Osteoblast (primary cell): ENCODE measurements around the gene UQCRFS1. TPM values are rescaled to one million over a fixed set of nuclear protein-coding genes. Genes with fewer than 3 reads are reported as not detected.

Experiments used
- DNase-seq: peaks from one replicate; pipeline ENCODE4 v3.0.0; 2011; ENCODE audit warnings: low spot score, mixed read lengths; ENCODE audit not compliant: insufficient read length; ENCODE audit errors: missing footprints
- H2AFZ ChIP-seq: 2 replicates; pipeline ENCODE4 v1.6.0; 2011; ENCODE audit warnings: mild to moderate bottlenecking, low read length
- H3K27ac ChIP-seq: 2 replicates; pipeline ENCODE4 v1.5.1; 2011; ENCODE audit warnings: mild to moderate bottlenecking, low read depth, low read length, moderate library complexity
- H3K27me3 ChIP-seq: 2 replicates; pipeline ENCODE4 v1.6.0; 2012; ENCODE audit warnings: mild to moderate bottlenecking, control low read depth, inconsistent platforms, low read length, moderate library complexity; ENCODE audit not compliant: insufficient read depth
- H3K36me3 ChIP-seq: 2 replicates; pipeline ENCODE4 v1.5.1; 2011; ENCODE audit warnings: mild to moderate bottlenecking, low read length, control low read depth, moderate library complexity; ENCODE audit not compliant: insufficient read depth
- H3K4me1 ChIP-seq: 2 replicates; pipeline ENCODE4 v1.5.1; 2011; ENCODE audit warnings: mild to moderate bottlenecking, low read length, control low read depth, moderate library complexity; ENCODE audit not compliant: insufficient read depth
- H3K4me2 ChIP-seq: 2 replicates; pipeline ENCODE4 v1.6.0; 2011; ENCODE audit warnings: mild to moderate bottlenecking, low read length; ENCODE audit not compliant: insufficient read depth
- H3K4me3 ChIP-seq: fragments of 200-600 bp; sonication (generic); 3 replicates; pipeline ENCODE4 v1.5.1; 2012; ENCODE audit warnings: mild to moderate bottlenecking, low read length, inconsistent platforms; ENCODE audit not compliant: insufficient read depth
- H3K79me2 ChIP-seq: 2 replicates; pipeline ENCODE4 v1.6.0; 2012; ENCODE audit warnings: mild to moderate bottlenecking, low read length, control low read depth, inconsistent platforms; ENCODE audit not compliant: insufficient read depth
- H3K9me3 ChIP-seq: 2 replicates; pipeline ENCODE4 v1.5.1; 2011; ENCODE audit warnings: low read depth, low read length, control low read depth
- H4K20me1 ChIP-seq: 2 replicates; pipeline ENCODE4 v1.6.0; 2012; ENCODE audit warnings: mild to moderate bottlenecking, low read length, control low read depth; ENCODE audit not compliant: insufficient read depth
- CTCF ChIP-seq: IDR thresholded peaks from 2 replicates; pipeline ENCODE4 v1.5.1; 2011; ENCODE audit warnings: mild to moderate bottlenecking, low read depth, low read length, moderate library complexity; ENCODE audit errors: extremely low read depth
- total RNA-seq: library from RNA; depleted of rRNA; stranded (reverse); fragments of >200 nt; gene quantifications from 2 replicates; pipeline ENCODE4 v1.2.3, GENCODE V29; 2012

UQCRFS1 gene
- total RNA-seq, 1 donor, result 31.8 TPM

GRCh38 chr19:29172302-29172701 lies 40.6 kb downstream of the UQCRFS1 start:
- Histone ChIP-seq H3K27ac (no peak overlapping the region), H3K4me3 (no peak overlapping the region), H2AFZ (no peak overlapping the region), H3K27me3 (no peaks in the 10 kb centered on the region), H3K36me3 (no peaks in the 10 kb centered on the region), H3K4me1 (no peaks in the 10 kb centered on the region), H3K79me2 (no peaks in the 10 kb centered on the region), H3K9me3 (no peaks in the 10 kb centered on the region), H3K4me2 (no peak overlapping the region), H4K20me1 (no peaks in the 10 kb centered on the region)
- no peak for TF ChIP-seq CTCF
- DNase-seq, result no peak

GRCh38 chr19:29171525-29171924 lies 41.4 kb downstream of the UQCRFS1 start:
- Histone ChIP-seq H2AFZ (no peak overlapping the region), H4K20me1 (no peaks in the 10 kb centered on the region), H3K79me2 (no peaks in the 10 kb centered on the region), H3K9me3 (no peaks in the 10 kb centered on the region), H3K36me3 (no peaks in the 10 kb centered on the region), H3K27ac (no peak overlapping the region), H3K4me2 (no peak overlapping the region), H3K4me1 (no peaks in the 10 kb centered on the region), H3K4me3 (no peak overlapping the region), H3K27me3 (no peaks in the 10 kb centered on the region)
- no peak for TF ChIP-seq CTCF
- DNase-seq, result no peak

GRCh38 chr19:29170554-29170953 lies 42.4 kb downstream of the UQCRFS1 start:
- Histone ChIP-seq H2AFZ (no peak overlapping the region), H4K20me1 (no peaks in the 10 kb centered on the region), H3K27me3 (no peaks in the 10 kb centered on the region), H3K4me2 (no peak overlapping the region), H3K9me3 (no peaks in the 10 kb centered on the region), H3K4me3 (no peak overlapping the region), H3K36me3 (no peaks in the 10 kb centered on the region), H3K27ac (no peak overlapping the region), H3K79me2 (no peaks in the 10 kb centered on the region), H3K4me1 (no peaks in the 10 kb centered on the region)
- DNase-seq, result no peak
- TF ChIP-seq CTCF, result no peak

- Histone ChIP-seq H3K36me3 (no peaks in the 10 kb centered on the region), H3K27ac (no peak overlapping the region), H3K27me3 (no peaks in the 10 kb centered on the region), H3K9me3 (no peaks in the 10 kb centered on the region), H4K20me1 (no peaks in the 10 kb centered on the region), H2AFZ (no peak overlapping the region), H3K79me2 (no peaks in the 10 kb centered on the region), H3K4me2 (no peak overlapping the region), H3K4me1 (no peaks in the 10 kb centered on the region), H3K4me3 (no peak overlapping the region)
- no peak for TF ChIP-seq CTCF
- DNase-seq, result no peak
Observed at GRCh38 chr19:29162694-29163093, 50.3 kb downstream of the UQCRFS1 start.
